Measurements from ENCODE around the gene TRABD2B. TPM values are rescaled to one million over a fixed set of nuclear protein-coding genes. Genes with fewer than 3 reads are reported as not detected.

Gene TRABD2B
- total and polyA plus RNA-seq, 2 of the 4 experiments (the other 2 are of a cell fraction) = not detected

DNA sequence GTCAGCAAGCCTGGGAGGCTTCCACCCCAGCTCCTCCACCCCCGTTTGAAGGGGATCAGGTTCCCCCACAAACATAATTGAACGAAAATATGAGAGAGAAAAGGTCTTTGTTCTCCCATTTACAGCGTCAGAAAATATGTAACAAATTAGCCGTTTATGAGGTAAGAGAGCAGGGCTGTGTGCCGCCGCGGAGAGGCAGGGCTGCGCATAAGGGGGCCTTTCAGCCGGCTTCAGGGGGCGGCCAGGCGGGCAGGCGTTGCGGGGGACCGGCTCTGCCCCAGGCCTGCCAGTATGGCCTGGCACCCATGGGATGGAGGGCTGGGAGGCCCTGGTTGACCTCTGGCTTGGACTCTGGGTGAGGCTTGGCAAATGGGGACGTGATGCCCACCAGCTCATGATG, 179.3 kb downstream of the TRABD2B start:
- Histone ChIP-seq H2BK15ac (ENCODE audit: low read depth, low read length) (no peak overlapping the region), H4K8ac (ENCODE audit: low read depth in 2 of 2, low read length in 2 of 2) (no peak overlapping the region), H4K91ac (ENCODE audit: insufficient read depth, low read depth, low read length) (no peak overlapping the region), H2BK20ac (ENCODE audit: low read depth, low read length) (no peak overlapping the region), H3K56ac (ENCODE audit: extremely low read depth, insufficient read depth, low read length) (no peak overlapping the region), H4K5ac (ENCODE audit: low read depth, low read length) (no peak overlapping the region), H3K36me3 (ENCODE audit: control insufficient read depth, insufficient read depth, low read length) (no peaks in the 10 kb centered on the region), H3K23ac (ENCODE audit: low read depth, low read length) (no peak overlapping the region), H2BK5ac (ENCODE audit: low read depth, low read length, poor library complexity, severe bottlenecking) (no peak overlapping the region), H2AFZ (replicated peaks; ENCODE audit: low read length, poor library complexity) (no peak overlapping the region), H3K27ac (ENCODE audit: insufficient read depth, low read length) (no peak overlapping the region), H3K79me1 (ENCODE audit: low read depth in 1 of 2, low read length in 2 of 2) (no peaks in the 10 kb centered on the region), H3K4me2 (ENCODE audit: low read depth, low read length) (no peak overlapping the region), H3K14ac (replicated peaks; ENCODE audit: low read depth, low read length) (no peak overlapping the region), H3K18ac (ENCODE audit: low read depth, low read length) (no peak overlapping the region), H2AK5ac (ENCODE audit: low read depth, low read length) (no peak overlapping the region), H4K20me1 (ENCODE audit: insufficient read depth, low read length) (no peaks in the 10 kb centered on the region), H3K4me3 (ENCODE audit: insufficient read depth, low read depth, low read length) (no peak overlapping the region), H2BK120ac (ENCODE audit: low read depth, low read length) (no peak overlapping the region), H3K27me3 (ENCODE audit: control insufficient read depth, insufficient read depth, low read length) (no peaks in the 10 kb centered on the region; the same call in 1 of the 2 replicates), H2AK9ac (replicated peaks; ENCODE audit: low read depth, low read length, poor library complexity) (no peak overlapping the region), H3K9me3 (ENCODE audit: control insufficient read depth, insufficient read depth, low read length) (no peaks in the 10 kb centered on the region), H3K4ac (ENCODE audit: low read depth, low read length) (no peak overlapping the region), H3K9me1 (ENCODE audit: insufficient read depth, low read length) (no peaks in the 10 kb centered on the region), H3K4me1 (ENCODE audit: control insufficient read depth, insufficient read depth, low read length) (no peaks in the 10 kb centered on the region), H3K9ac (ENCODE audit: low read depth, low read length) (no peak overlapping the region)
- CTCF ChIA-PET = no interaction called here
- no peak for TF ChIP-seq RFX5 (IDR thresholded peaks at IDR 0.05; ENCODE audit: low read depth, low read length)
- no peak for TF ChIP-seq RAD21 (IDR thresholded peaks at IDR 0.05; ENCODE audit: low read length)
- no peak for TF ChIP-seq MXI1 (IDR thresholded peaks at IDR 0.05; ENCODE audit: borderline replicate concordance, low read depth, low read length)
- TF ChIP-seq CEBPB (IDR thresholded peaks at IDR 0.05; ENCODE audit: low read depth, low read length) = no peak
- TF ChIP-seq, protein P1, sequence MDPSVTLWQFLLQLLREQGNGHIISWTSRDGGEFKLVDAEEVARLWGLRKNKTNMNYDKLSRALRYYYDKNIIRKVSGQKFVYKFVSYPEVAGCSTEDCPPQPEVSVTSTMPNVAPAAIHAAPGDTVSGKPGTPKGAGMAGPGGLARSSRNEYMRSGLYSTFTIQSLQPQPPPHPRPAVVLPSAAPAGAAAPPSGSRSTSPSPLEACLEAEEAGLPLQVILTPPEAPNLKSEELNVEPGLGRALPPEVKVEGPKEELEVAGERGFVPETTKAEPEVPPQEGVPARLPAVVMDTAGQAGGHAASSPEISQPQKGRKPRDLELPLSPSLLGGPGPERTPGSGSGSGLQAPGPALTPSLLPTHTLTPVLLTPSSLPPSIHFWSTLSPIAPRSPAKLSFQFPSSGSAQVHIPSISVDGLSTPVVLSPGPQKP (IDR thresholded peaks at IDR 0.05; ENCODE audit: borderline replicate concordance, low read depth, low read length) = no peak
- TF ChIP-seq USF2 (IDR thresholded peaks at IDR 0.05; ENCODE audit: low read depth, low read length) = no peak
- no peak for TF ChIP-seq CHD1 (IDR thresholded peaks at IDR 0.05; ENCODE audit: low read depth, low read length)
- no peak for TF ChIP-seq MAZ (IDR thresholded peaks at IDR 0.05; ENCODE audit: borderline replicate concordance, low read depth, low read length)
- no peak for TF ChIP-seq POLR2A (IDR thresholded peaks at IDR 0.05; ENCODE audit: low read depth, low read length)
- no peak for TF ChIP-seq MAFK (IDR thresholded peaks at IDR 0.05; ENCODE audit: low read depth, low read length)
- no peak for TF ChIP-seq RCOR1 (IDR thresholded peaks at IDR 0.05; ENCODE audit: insufficient replicate concordance, low read length)
- TF ChIP-seq SMC3 (IDR thresholded peaks at IDR 0.05; ENCODE audit: low read depth, low read length) = no peak
- no peak for TF ChIP-seq NFE2L2 (IDR thresholded peaks at IDR 0.05; ENCODE audit: low read depth, low read length)
- TF ChIP-seq BHLHE40 (IDR thresholded peaks at IDR 0.05; ENCODE audit: low read depth, low read length) = no peak
- no peak for TF ChIP-seq FOS (IDR thresholded peaks at IDR 0.05; ENCODE audit: low read depth, low read length)
- no peak for TF ChIP-seq CTCF (conservative IDR thresholded peaks at IDR 0.05; ENCODE audit: low read depth, low read length)
- no TSS peak for BruUV-seq (replicated peaks)
- no peak for DNase-seq
- in situ Hi-C loops (cut with MboI; ENCODE audit: low sequenced_read_pairs) = no loop called here
- dilution Hi-C loops (cut with HindIII; ENCODE audit: low sequenced_read_pairs, unreplicated experiment) = no loop called here
- ATAC-seq (ENCODE audit: low read depth) = no peak
- intact Hi-C loops (cut with micrococcal nuclease) = no loop called here
- 87% methylated on average over 6 of the region's 15 CpGs; no CpG with 5 or more reads in 1 of the 2 experiments for WGBS, 2 experiments (ENCODE audit: extremely low coverage in 2 of 2, insufficient read length in 1 of 2)
- POLR2A ChIA-PET (ENCODE audit: unreplicated experiment) = no interaction called here
